Prostate gland (tissue), 2 donors: ENCODE measurements around the gene STOML3. TPM values are rescaled to one million over a fixed set of nuclear protein-coding genes. Genes with fewer than 3 reads are reported as not detected.

Experiments
- DNase-seq: peaks from one replicate; pipeline ENCODE4 v3.0.0-alpha.2; 2019; ENCODE audit warnings: low spot score
- H3K27ac ChIP-seq, 2 donors: fragments of 200-600 bp; sonication (generic); 2 replicates each; pipeline ENCODE4 v1.5.1; 2017 to 2019
- H3K27me3 ChIP-seq: fragments of 200-600 bp; sonication (generic); replicated peaks from 2 replicates; pipeline ENCODE4 v1.5.1; 2019; ENCODE audit not compliant: insufficient read depth
- H3K36me3 ChIP-seq, 2 donors: fragments of 200-600 bp; sonication (generic); 1 replicate in 1 of 2; 2 replicates in 1 of 2; pipeline versions ENCODE4 v1.5.1 to v1.8.1; 2017 to 2019
- H3K4me1 ChIP-seq: fragments of 200-600 bp; sonication (generic); replicated peaks from 2 replicates; pipeline ENCODE4 v1.5.1; 2019
- H3K4me3 ChIP-seq, 2 donors: fragments of 200-600 bp; sonication (generic); 2 replicates each; pipeline ENCODE4 v1.5.1; 2017 to 2019
- H3K9me3 ChIP-seq: fragments of 200-600 bp; sonication (generic); 2 replicates; pipeline ENCODE4 v1.5.1; 2017
- CTCF ChIP-seq, 4 experiments: fragments of 200-600 bp in 2 of 4; fragments of 450-650 bp in 2 of 4; sonication (generic) in 2 of 4; IDR thresholded peaks; 1 replicate in 3 of 4; 2 replicates in 1 of 4; pipeline ENCODE4 v1.5.1; 2016 to 2019; ENCODE audit warnings: antibody characterized with exemption in 4 of 4, mild to moderate bottlenecking in 2 of 4, moderate library complexity in 2 of 4
- POLR2A ChIP-seq: fragments of 450-650 bp; IDR thresholded peaks from one replicate; pipeline ENCODE4 v1.6.1; 2016; ENCODE audit warnings: antibody characterized with exemption, mild to moderate bottlenecking
- POLR2AphosphoS5 ChIP-seq: sonication (generic); formaldehyde crosslinking; IDR thresholded peaks from one replicate; pipeline ENCODE4 v1.6.1; 2017; ENCODE audit warnings: antibody characterized with exemption
- WGBS: methylation state at CpG from one replicate; pipeline ENCODE4 v1.1.5; 2018; 5-methylcytosine and 5-hydroxymethylcytosine counted together
- intact Hi-C: fragments of 100-400 bp; cut with DNase I; formaldehyde crosslinking; loops from one replicate; pipeline ENCODE4 v1.14.2; 2022
- total RNA-seq, 2 donors: library from RNA; depleted of rRNA; stranded (reverse); fragments of >200 nt; gene quantifications; one replicate each; pipeline ENCODE4 v1.1.0, GENCODE V29; 2016

The STOML3 gene
- total RNA-seq, 2 donors from 2014 or later: not detected

- H3K27ac ChIP-seq: peak overlapping the region; percentile 75 to 77
- under 1% methylated on average over 22 of the region's 39 CpGs for WGBS
- H3K9me3 ChIP-seq: no peaks in the 10 kb centered on the region
- no peak for DNase-seq
- no peaks in the 10 kb centered on the region for H3K4me1 ChIP-seq
- intact Hi-C loops: no loop called here
- H3K36me3 ChIP-seq: no peaks in the 10 kb centered on the region
- no peak for TF ChIP-seq POLR2A
- TF ChIP-seq CTCF (IDR thresholded peaks at IDR 0.05): peak in 1 of 4 experiments; percentile 3
- no peaks in the 10 kb centered on the region for H3K27me3 ChIP-seq
- peak overlapping the region; percentile 68 to 80 for H3K4me3 ChIP-seq
Measured at GRCh38 chr13:39037410-39037879, 46.8 kb upstream of the STOML3 start.

- H3K9me3 ChIP-seq: no peaks in the 10 kb centered on the region
- H3K36me3 ChIP-seq: no peaks in the 10 kb centered on the region
- H3K27ac ChIP-seq: no peak overlapping the region
- under 1% methylated on average over 9 of the region's 9 CpGs for WGBS
- intact Hi-C loops: no loop called here
- TF ChIP-seq CTCF (IDR thresholded peaks at IDR 0.05) (no peak), POLR2AphosphoS5 (no peak), POLR2A (no peak)
- no peaks in the 10 kb centered on the region for H3K4me1 ChIP-seq
- DNase-seq: no peak
- H3K4me3 ChIP-seq: peak overlapping the region; percentile 68 to 80
- no peaks in the 10 kb centered on the region for H3K27me3 ChIP-seq
Measured at GRCh38 chr13:39036212-39036611, 45.6 kb upstream of the STOML3 start.

GRCh38 chr13:39035799-39036198 lies 45.2 kb upstream of the STOML3 start:
- WGBS: 11% methylated on average over 2 of the region's 2 CpGs
- Histone ChIP-seq H3K36me3 (no peaks in the 10 kb centered on the region), H3K4me1 (no peaks in the 10 kb centered on the region), H3K27me3 (no peaks in the 10 kb centered on the region), H3K9me3 (no peaks in the 10 kb centered on the region), H3K27ac (no peak overlapping the region), H3K4me3 (peak overlapping the region; percentile 68 to 80)
- DNase-seq: no peak
- intact Hi-C loops: no loop called here
- no peak for TF ChIP-seq POLR2AphosphoS5
- TF ChIP-seq CTCF (IDR thresholded peaks at IDR 0.05): no peak
- TF ChIP-seq POLR2A: no peak

- H3K4me1 ChIP-seq: no peaks in the 10 kb centered on the region
- intact Hi-C loops: no loop called here
- no peaks in the 10 kb centered on the region for H3K27me3 ChIP-seq
- no peaks in the 10 kb centered on the region for H3K9me3 ChIP-seq
- WGBS: 40% methylated on average over 2 of the region's 2 CpGs
- peak overlapping the region in 1 of 2 donors; percentile 68 for H3K4me3 ChIP-seq
- H3K27ac ChIP-seq: no peak overlapping the region
- no peak for DNase-seq
- no peaks in the 10 kb centered on the region for H3K36me3 ChIP-seq
- TF ChIP-seq POLR2A (no peak), POLR2AphosphoS5 (no peak), CTCF (IDR thresholded peaks at IDR 0.05) (no peak)
Measured at GRCh38 chr13:39035204-39035603, 44.6 kb upstream of the STOML3 start.

GRCh38 chr13:39034085-39034484 lies 43.5 kb upstream of the STOML3 start:
- TF ChIP-seq POLR2AphosphoS5 (no peak), POLR2A (no peak), CTCF (IDR thresholded peaks at IDR 0.05) (no peak)
- Histone ChIP-seq H3K4me1 (no peaks in the 10 kb centered on the region), H3K27ac (no peak overlapping the region), H3K9me3 (no peaks in the 10 kb centered on the region), H3K4me3 (no peak overlapping the region), H3K36me3 (no peaks in the 10 kb centered on the region), H3K27me3 (no peaks in the 10 kb centered on the region)
- WGBS: 66% methylated on average over 1 of the region's 1 CpG
- no peak for DNase-seq
- intact Hi-C loops: no loop called here
